ENCODE results near the gene SAP25. TPM values are rescaled to one million over a fixed set of nuclear protein-coding genes. Genes with fewer than 3 reads are reported as not detected.

Gene SAP25
- polyA plus RNA-seq, 1 of the 3 experiments (the other 2 are of a cell fraction) = 1.2 TPM

DNA sequence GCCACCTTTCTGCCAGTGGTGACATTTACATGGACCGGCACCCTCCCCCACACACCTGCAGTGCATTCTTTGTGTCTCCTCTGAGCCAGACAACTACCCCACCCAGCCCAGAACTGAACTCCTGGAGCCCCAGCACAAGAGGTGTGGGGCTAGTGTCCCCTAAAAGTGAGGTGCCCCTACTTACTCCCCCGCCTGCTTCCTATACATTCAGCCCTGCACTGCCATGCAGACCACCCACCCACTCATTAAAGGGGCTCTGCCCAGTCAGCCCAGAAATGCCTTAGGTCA, 1.9 kb downstream of the SAP25 start:
- no peak overlapping the region for H3K4me2 ChIP-seq
- no peaks in the 10 kb centered on the region for H4K20me1 ChIP-seq (ENCODE audit: insufficient read depth)
- peak; percentile 27 for DNase-seq
- WGBS (ENCODE audit: low lambda C conversion rate) = 100% methylated on average over 2 of the region's 2 CpGs
- peaks cover 4% of the 10 kb centered on the region for H3F3A ChIP-seq (replicated peaks; ENCODE audit: insufficient read depth)
- H3K36me3 ChIP-seq (replicated peaks in 1 of 2; ENCODE audit: control insufficient read depth in 1 of 2, insufficient read depth in 2 of 2, low read length in 1 of 2) = peaks cover 13 to 25% of the 10 kb centered on the region in 2 experiments
- H3K4me3 ChIP-seq (ENCODE audit: low read depth in 2 of 2, low read length in 1 of 2) = no peak overlapping the region
- H3K9ac ChIP-seq = no peak overlapping the region
- H3K79me2 ChIP-seq (ENCODE audit: insufficient read depth) = no peaks in the 10 kb centered on the region
- no peak overlapping the region for H3K27ac ChIP-seq (ENCODE audit: low read depth in 2 of 2, low read length in 1 of 2)
- H2AFZ ChIP-seq (ENCODE audit: low read depth) = no peak overlapping the region
- ChIA-PET POLR2A (interaction anchor here (1.1 to 2.7 kb wide), 2 partner anchors 14 to 132 kb away, joined by 4 to 19 read pairs; partner anchors contain the start of genes FBXO24 and LRCH4), CTCF (interaction anchor here (0.9 to 2.0 kb wide), 10 partner anchors 8 to 134 kb away, joined by 3 to 16 read pairs (median 4); partner anchors contain the start of gene MOSPD3)
- no peaks in the 10 kb centered on the region for H3K9me2 ChIP-seq
- no peaks in the 10 kb centered on the region for H3K27me3 ChIP-seq (ENCODE audit: insufficient read depth)
- peaks cover 0 to 38% of the 10 kb centered on the region in 2 experiments; a peak in 1 of 4 replicates for H3K4me1 ChIP-seq (ENCODE audit: control insufficient read depth in 1 of 2, insufficient read depth in 2 of 2, low read depth in 1 of 2, low read length in 1 of 2)
- H3K9me3 ChIP-seq = no peaks in the 10 kb centered on the region
- TF ChIP-seq NRF1 (IDR thresholded peaks at IDR 0.05; ENCODE audit: low read depth, low read length) (no peak), GABPA (IDR thresholded peaks at IDR 0.05; ENCODE audit: low read depth) (no peak)
- TF ChIP-seq, protein P1, sequence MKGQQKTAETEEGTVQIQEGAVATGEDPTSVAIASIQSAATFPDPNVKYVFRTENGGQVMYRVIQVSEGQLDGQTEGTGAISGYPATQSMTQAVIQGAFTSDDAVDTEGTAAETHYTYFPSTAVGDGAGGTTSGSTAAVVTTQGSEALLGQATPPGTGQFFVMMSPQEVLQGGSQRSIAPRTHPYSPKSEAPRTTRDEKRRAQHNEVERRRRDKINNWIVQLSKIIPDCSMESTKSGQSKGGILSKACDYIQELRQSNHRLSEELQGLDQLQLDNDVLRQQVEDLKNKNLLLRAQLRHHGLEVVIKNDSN (IDR thresholded peaks at IDR 0.05; ENCODE audit: borderline replicate concordance, low read depth) = no peak
- TF ChIP-seq, protein P2, sequence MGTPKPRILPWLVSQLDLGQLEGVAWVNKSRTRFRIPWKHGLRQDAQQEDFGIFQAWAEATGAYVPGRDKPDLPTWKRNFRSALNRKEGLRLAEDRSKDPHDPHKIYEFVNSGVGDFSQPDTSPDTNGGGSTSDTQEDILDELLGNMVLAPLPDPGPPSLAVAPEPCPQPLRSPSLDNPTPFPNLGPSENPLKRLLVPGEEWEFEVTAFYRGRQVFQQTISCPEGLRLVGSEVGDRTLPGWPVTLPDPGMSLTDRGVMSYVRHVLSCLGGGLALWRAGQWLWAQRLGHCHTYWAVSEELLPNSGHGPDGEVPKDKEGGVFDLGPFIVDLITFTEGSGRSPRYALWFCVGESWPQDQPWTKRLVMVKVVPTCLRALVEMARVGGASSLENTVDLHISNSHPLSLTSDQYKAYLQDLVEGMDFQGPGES (IDR thresholded peaks at IDR 0.05; ENCODE audit: low read depth, low read length) = no peak

DNA sequence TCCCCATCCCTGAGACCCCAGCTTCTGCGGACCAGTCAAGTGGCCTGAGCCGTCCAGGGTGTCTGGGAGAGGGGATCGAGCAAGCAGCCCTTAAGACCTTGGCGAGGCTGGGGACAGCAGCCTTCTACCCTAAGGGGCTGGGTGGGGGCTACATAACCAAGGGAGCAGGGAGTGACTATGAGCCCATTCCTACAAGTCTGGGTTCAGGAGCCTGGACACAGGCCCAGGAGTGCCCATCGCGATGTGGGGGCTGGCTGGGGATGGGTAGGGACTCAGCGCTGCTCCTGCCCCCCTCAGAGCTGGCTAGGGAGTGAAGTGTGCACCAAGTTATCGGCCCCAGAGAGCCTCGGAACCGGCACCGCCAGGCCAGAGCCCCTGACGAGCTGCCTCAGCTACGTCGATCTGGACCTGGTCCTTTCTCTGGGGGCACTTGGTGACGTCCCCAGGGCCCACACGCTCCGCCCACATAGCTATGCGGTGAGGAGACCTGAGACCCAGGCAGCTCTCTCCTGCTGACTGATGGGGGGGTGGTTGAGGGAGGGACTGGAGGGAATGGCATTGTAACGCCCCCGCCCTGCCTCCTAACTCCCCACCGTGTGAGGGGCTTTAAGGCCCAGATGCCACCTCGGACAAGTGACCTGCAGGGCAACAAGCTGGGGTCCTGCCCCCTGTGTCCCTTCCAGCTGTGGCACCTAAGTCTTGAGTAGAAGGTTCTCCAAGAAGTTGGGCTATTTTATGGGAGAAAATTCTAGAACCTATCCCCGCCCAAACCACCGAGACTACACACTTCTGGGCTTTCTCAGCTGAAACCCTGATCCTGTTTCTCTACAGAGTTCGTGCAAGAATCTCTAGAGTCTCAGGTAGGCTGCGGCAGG, 2.5 kb downstream of the SAP25 start:
- H3K4me2 ChIP-seq = no peak overlapping the region
- peaks cover 9% of the 10 kb centered on the region for H3F3A ChIP-seq (replicated peaks; ENCODE audit: insufficient read depth)
- TF ChIP-seq ELF1 (IDR thresholded peaks at IDR 0.05) (no peak), EP300 (IDR thresholded peaks at IDR 0.05; ENCODE audit: borderline replicate concordance in 1 of 2, low read depth in 1 of 2, low read length in 1 of 2) (no peak), FOXM1 (IDR thresholded peaks at IDR 0.05; ENCODE audit: low read depth) (no peak), GATA2 (CRISPR knock-in tag; IDR thresholded peaks at IDR 0.05) (no peak), TEAD4 (IDR thresholded peaks at IDR 0.05; ENCODE audit: borderline replicate concordance, insufficient read depth) (no peak), NRF1 (IDR thresholded peaks at IDR 0.05; ENCODE audit: low read depth, low read length) (no peak), FOSL2 (IDR thresholded peaks at IDR 0.05; ENCODE audit: borderline replicate concordance, low read depth) (no peak), POLR2AphosphoS5 (IDR thresholded peaks at IDR 0.05; ENCODE audit: low read depth, low read length) (no peak), TCF12 (IDR thresholded peaks at IDR 0.05) (no peak), CHD2 (IDR thresholded peaks at IDR 0.05; ENCODE audit: low read length, partially characterized antibody) (no peak), NFIC (IDR thresholded peaks at IDR 0.05; ENCODE audit: borderline replicate concordance) (no peak), TAF1 (IDR thresholded peaks at IDR 0.05; ENCODE audit: borderline replicate concordance, low read depth, low read length) (no peak)
- TF ChIP-seq, protein P2 (IDR thresholded peaks at IDR 0.05; ENCODE audit: low read depth, low read length) = no peak
- TF ChIP-seq, protein P3, sequence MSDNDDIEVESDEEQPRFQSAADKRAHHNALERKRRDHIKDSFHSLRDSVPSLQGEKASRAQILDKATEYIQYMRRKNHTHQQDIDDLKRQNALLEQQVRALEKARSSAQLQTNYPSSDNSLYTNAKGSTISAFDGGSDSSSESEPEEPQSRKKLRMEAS (IDR thresholded peaks at IDR 0.05; ENCODE audit: low read depth) = no peak
- ChIA-PET POLR2A (interaction anchor here (0.7 to 2.7 kb wide), 4 partner anchors 14 to 133 kb away, joined by 3 to 19 read pairs (median 4); partner anchors contain the start of genes FBXO24, LRCH4 and MOSPD3), CTCF (interaction anchor here (0.9 to 2.0 kb wide), 11 partner anchors 10 to 134 kb away, joined by 3 to 16 read pairs (median 3); partner anchors contain the start of gene MOSPD3)
- WGBS (ENCODE audit: low lambda C conversion rate) = 93% methylated on average over 22 of the region's 26 CpGs
- no peaks in the 10 kb centered on the region for H3K9me3 ChIP-seq
- H3K36me3 ChIP-seq (replicated peaks in 1 of 2; ENCODE audit: control insufficient read depth in 1 of 2, insufficient read depth in 2 of 2, low read length in 1 of 2) = peaks cover 8 to 19% of the 10 kb centered on the region in 2 experiments
- no peak overlapping the region for H3K4me3 ChIP-seq (ENCODE audit: low read depth in 2 of 2, low read length in 1 of 2)
- H3K9me2 ChIP-seq = no peaks in the 10 kb centered on the region
- H4K20me1 ChIP-seq (ENCODE audit: insufficient read depth) = no peaks in the 10 kb centered on the region
- no peak overlapping the region for H2AFZ ChIP-seq (ENCODE audit: low read depth)
- H3K27ac ChIP-seq (ENCODE audit: low read depth in 2 of 2, low read length in 1 of 2) = no peak overlapping the region
- H3K9ac ChIP-seq = no peak overlapping the region
- no peaks in the 10 kb centered on the region for H3K79me2 ChIP-seq (ENCODE audit: insufficient read depth)
- H3K4me1 ChIP-seq (ENCODE audit: control insufficient read depth in 1 of 2, insufficient read depth in 2 of 2, low read depth in 1 of 2, low read length in 1 of 2) = peaks cover 0 to 40% of the 10 kb centered on the region in 2 experiments; a peak in 1 of 4 replicates
- no peaks in the 10 kb centered on the region for H3K27me3 ChIP-seq (ENCODE audit: insufficient read depth)
- peak; percentile 48 for DNase-seq

Data from SK-N-SH (cell line).